ENCODE measurements around the gene CGB8. TPM values are rescaled to one million over a fixed set of nuclear protein-coding genes. Genes with fewer than 3 reads are reported as not detected.

CGB8 gene
- total and polyA plus RNA-seq, 10 of the 15 experiments (the other 5 are each of a cell fraction or from before 2014, with no cell fraction given): not detected

- ATAC-seq (no peak), FAIRE-seq (no peak), DNase-seq (ENCODE audit: low read depth, low spot score) (no peak)
- no TSS peak for BruUV-seq (replicated peaks)
- no peak overlapping the region for H3K4me2 ChIP-seq (ENCODE audit: control insufficient read depth, insufficient read depth)
- no peaks in the 10 kb centered on the region for H3K79me2 ChIP-seq (ENCODE audit: control insufficient read depth, insufficient read depth, low read length)
- TF ChIP-seq TAF1 (IDR thresholded peaks at IDR 0.05; ENCODE audit: borderline replicate concordance, low read depth, low read length) (no peak), SPI1 (IDR thresholded peaks at IDR 0.05; ENCODE audit: borderline replicate concordance, insufficient read depth, low read depth, low read length) (no peak), GABPA (IDR thresholded peaks at IDR 0.05; ENCODE audit: low read depth) (no peak), ZBTB11 (CRISPR knock-in tag; IDR thresholded peaks at IDR 0.05) (no peak), ASH2L (IDR thresholded peaks at IDR 0.05; ENCODE audit: borderline replicate concordance, low read depth) (no peak), ATF7 (IDR thresholded peaks at IDR 0.05; ENCODE audit: low read depth) (no peak), NR2C2 (IDR thresholded peaks at IDR 0.05; ENCODE audit: borderline replicate concordance, control insufficient read depth, insufficient read length, low read depth) (no peak), HDGF (IDR thresholded peaks at IDR 0.05) (no peak), IRF3 (IDR thresholded peaks at IDR 0.05) (no peak), USF1 (IDR thresholded peaks at IDR 0.05; ENCODE audit: borderline replicate concordance, extremely low read length, insufficient read depth, low read depth, low read length) (no peak), HSF1 (IDR thresholded peaks at IDR 0.05; ENCODE audit: low read depth, low read length) (no peak), HDAC6 (IDR thresholded peaks at IDR 0.05; ENCODE audit: unreplicated experiment) (no peak), ZNF592 (IDR thresholded peaks at IDR 0.05) (no peak)
- 40% methylated on average over 9 of the region's 9 CpGs for WGBS (ENCODE audit: insufficient coverage, insufficient replicate concordance, low lambda C conversion rate, missing lambda C conversion rate)
- intact Hi-C loops (cut with micrococcal nuclease; ENCODE audit: unreplicated experiment): no loop called here
- H3K9me3 ChIP-seq (replicated peaks; ENCODE audit: control insufficient read depth, insufficient read depth, low read length): no peaks in the 10 kb centered on the region
- ChIA-PET RAD21 (ENCODE audit: unreplicated experiment) (no interaction called here), CTCF (no interaction called here), POLR2A (interaction anchor here (0.6 kb wide), 1 partner anchor 494 kb away, joined by 3 read pairs; no protein-coding TSS in a partner anchor), SMC1A (ENCODE audit: uncharacterized antibody, unreplicated experiment) (no interaction called here)
- in situ Hi-C loops (cut with MboI): no loop called here
- H3K27me3 ChIP-seq (replicated peaks in 1 of 2; ENCODE audit: control insufficient read depth in 2 of 2, insufficient read depth in 2 of 2, low read length in 1 of 2): peaks cover 5 to 16% of the 10 kb centered on the region in 2 experiments; a peak in 3 of 4 replicates
- no peak overlapping the region for H3K27ac ChIP-seq (ENCODE audit: control insufficient read depth, insufficient read depth)
- H3K9ac ChIP-seq (ENCODE audit: control insufficient read depth, insufficient read depth, low read length): no peak overlapping the region
- H2AFZ ChIP-seq (ENCODE audit: control insufficient read depth, low read depth, low read length): no peak overlapping the region
- no peaks in the 10 kb centered on the region for H4K20me1 ChIP-seq (ENCODE audit: control insufficient read depth, insufficient read depth)
- H3K4me1 ChIP-seq (ENCODE audit: control insufficient read depth, insufficient read depth, low read length): no peaks in the 10 kb centered on the region
- H3K4me3 ChIP-seq: no peak overlapping the region
- H3K36me3 ChIP-seq (ENCODE audit: control insufficient read depth in 2 of 2, insufficient read depth in 2 of 2, low read length in 1 of 2): no peaks in the 10 kb centered on the region
Observed at GRCh38 chr19:49059053-49059452, 10.1 kb upstream of the CGB8 start.

All from GM12878 (cell line).